ENCODE results near the gene ZNF385B.

Gene ZNF385B

DNA sequence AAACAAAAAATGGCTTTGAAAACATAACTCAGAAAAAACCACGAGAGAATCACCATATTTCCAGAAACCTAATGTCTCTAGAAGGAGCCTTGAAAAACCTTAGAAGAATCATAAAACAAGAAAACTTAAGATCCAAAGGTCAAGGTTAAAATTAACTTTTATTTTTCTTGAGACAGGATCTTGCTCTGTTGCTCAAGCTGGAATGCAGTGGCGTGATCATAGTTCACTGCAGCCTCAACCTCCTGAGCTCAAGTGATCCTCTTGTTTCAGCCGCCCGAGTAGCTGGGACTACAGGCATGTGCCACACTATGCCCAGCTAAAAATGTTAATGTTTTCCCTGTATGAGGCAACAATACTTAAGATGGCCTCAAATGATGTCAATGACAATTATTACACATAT is 342.6 kb downstream of the ZNF385B start:
- TF ChIP-seq FOXM1 (IDR thresholded peaks at IDR 0.05; ENCODE audit: borderline replicate concordance, low read depth), result no peak
- TF ChIP-seq YY1 (IDR thresholded peaks at IDR 0.05; ENCODE audit: low read depth), result no peak

DNA sequence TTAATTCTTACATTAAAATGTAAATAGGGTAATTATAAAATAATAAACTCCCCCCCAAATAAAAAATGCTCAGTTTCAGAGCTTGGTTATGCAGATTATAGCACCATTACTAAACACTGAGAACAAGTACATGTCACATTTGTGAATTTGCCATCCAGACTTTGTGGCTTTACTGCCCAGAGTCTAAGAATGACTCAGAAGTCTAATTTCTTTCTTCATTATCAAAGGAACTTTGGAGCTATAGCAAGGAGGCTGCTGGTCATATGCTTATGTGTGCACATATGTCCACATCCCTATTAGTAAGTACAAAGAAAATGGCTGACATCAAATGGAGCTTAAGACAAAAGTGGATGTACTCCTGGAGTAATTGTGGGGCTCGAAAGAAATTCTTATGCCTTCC is 348.2 kb downstream of the ZNF385B start:
- TF ChIP-seq NFIC (IDR thresholded peaks at IDR 0.05) (no peak), YY1 (IDR thresholded peaks at IDR 0.05; ENCODE audit: low read depth) (no peak), TCF12 (IDR thresholded peaks at IDR 0.05; ENCODE audit: low read depth) (no peak), CREB1 (IDR thresholded peaks at IDR 0.05; ENCODE audit: low read depth) (no peak)
- TF ChIP-seq, protein P1, sequence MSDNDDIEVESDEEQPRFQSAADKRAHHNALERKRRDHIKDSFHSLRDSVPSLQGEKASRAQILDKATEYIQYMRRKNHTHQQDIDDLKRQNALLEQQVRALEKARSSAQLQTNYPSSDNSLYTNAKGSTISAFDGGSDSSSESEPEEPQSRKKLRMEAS (IDR thresholded peaks at IDR 0.05), result no peak
- TF ChIP-seq, protein P2, sequence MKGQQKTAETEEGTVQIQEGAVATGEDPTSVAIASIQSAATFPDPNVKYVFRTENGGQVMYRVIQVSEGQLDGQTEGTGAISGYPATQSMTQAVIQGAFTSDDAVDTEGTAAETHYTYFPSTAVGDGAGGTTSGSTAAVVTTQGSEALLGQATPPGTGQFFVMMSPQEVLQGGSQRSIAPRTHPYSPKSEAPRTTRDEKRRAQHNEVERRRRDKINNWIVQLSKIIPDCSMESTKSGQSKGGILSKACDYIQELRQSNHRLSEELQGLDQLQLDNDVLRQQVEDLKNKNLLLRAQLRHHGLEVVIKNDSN (IDR thresholded peaks at IDR 0.05), result no peak

DNA sequence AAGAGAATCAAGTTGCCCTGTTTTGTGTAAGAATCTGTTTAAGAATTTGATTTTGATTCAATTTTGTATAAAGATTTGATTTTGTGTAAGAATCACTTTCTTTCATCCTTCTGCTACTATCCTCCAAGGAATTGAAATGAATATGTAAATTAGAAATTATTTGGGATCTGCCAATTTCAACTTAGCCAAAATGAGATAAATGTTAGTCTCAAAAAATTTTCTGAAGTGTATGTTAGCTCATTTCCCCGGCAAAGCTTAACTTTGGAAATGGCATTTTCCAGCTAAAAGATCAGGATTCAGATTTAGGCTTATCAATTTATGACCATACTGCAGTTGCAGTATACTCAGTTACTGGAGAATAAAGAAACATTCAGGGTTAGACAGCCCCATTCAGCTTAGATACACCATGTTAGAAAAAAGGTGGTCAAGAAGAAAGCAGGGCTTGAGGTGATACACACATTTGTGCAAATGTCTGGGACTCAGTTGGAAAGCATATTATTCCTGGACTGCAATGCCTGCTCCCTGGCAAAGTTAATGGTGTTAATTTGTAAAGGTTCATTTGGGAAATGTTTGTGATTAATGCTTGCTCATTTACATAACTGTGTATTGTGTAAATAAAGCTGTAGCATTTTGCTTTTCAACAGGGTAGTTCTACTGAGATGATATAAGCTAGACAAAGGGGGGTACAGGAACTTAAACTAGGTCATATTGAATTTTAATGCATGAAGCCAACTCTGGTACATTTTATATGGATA is 349.0 kb downstream of the ZNF385B start:
- TF ChIP-seq, protein P2 (IDR thresholded peaks at IDR 0.05), result no peak
- TF ChIP-seq ZBTB7A (IDR thresholded peaks at IDR 0.05; ENCODE audit: low read depth) (no peak), EP300 (IDR thresholded peaks at IDR 0.05; ENCODE audit: borderline replicate concordance) (no peak), TCF12 (IDR thresholded peaks at IDR 0.05; ENCODE audit: low read depth) (no peak), RAD21 (IDR thresholded peaks at IDR 0.05; ENCODE audit: low read depth) (no peak), NFIC (IDR thresholded peaks at IDR 0.05) (no peak), TAF1 (IDR thresholded peaks at IDR 0.05; ENCODE audit: low read depth) (no peak), EGR1 (IDR thresholded peaks at IDR 0.05) (no peak), TEAD4 (IDR thresholded peaks at IDR 0.05) (no peak)
- TF ChIP-seq, protein P1 (IDR thresholded peaks at IDR 0.05), result no peak

DNA sequence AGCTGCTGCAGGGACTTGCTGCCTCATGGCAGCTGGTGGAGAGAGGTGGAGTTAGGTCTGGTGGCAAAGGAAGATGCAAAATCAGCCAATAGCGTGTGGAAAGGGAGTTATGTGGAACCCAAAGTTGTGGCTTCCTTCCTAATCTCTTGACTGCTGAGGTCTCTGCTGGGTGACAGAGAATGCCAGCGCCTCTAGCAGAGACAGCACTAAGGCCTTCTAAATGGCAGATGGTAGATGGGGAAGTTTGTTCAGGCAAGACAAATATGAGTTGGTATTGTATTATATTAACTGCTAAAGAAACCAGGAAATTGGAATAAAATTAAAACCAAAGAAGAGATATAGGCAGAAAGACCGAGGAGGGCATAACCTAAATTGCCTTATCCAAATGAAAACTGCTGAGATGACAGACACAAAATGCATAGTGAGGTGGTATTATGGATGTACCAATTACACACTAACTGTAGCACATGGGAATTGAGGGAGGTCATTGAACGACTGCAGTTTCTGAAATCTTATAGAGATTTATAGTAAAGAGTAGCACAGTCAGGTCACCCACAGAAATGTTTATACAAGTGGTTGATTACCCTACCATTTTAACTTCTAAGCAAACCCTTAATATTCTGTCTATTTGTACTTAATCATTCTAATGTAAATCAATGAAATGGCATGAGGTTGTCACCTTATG is 350.2 kb downstream of the ZNF385B start:
- TF ChIP-seq RAD21 (IDR thresholded peaks at IDR 0.05; ENCODE audit: low read depth), result no peak
- TF ChIP-seq, protein P3, sequence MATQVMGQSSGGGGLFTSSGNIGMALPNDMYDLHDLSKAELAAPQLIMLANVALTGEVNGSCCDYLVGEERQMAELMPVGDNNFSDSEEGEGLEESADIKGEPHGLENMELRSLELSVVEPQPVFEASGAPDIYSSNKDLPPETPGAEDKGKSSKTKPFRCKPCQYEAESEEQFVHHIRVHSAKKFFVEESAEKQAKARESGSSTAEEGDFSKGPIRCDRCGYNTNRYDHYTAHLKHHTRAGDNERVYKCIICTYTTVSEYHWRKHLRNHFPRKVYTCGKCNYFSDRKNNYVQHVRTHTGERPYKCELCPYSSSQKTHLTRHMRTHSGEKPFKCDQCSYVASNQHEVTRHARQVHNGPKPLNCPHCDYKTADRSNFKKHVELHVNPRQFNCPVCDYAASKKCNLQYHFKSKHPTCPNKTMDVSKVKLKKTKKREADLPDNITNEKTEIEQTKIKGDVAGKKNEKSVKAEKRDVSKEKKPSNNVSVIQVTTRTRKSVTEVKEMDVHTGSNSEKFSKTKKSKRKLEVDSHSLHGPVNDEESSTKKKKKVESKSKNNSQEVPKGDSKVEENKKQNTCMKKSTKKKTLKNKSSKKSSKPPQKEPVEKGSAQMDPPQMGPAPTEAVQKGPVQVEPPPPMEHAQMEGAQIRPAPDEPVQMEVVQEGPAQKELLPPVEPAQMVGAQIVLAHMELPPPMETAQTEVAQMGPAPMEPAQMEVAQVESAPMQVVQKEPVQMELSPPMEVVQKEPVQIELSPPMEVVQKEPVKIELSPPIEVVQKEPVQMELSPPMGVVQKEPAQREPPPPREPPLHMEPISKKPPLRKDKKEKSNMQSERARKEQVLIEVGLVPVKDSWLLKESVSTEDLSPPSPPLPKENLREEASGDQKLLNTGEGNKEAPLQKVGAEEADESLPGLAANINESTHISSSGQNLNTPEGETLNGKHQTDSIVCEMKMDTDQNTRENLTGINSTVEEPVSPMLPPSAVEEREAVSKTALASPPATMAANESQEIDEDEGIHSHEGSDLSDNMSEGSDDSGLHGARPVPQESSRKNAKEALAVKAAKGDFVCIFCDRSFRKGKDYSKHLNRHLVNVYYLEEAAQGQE (IDR thresholded peaks at IDR 0.05; ENCODE audit: low read depth), result no peak
- TF ChIP-seq CREB1 (IDR thresholded peaks at IDR 0.05; ENCODE audit: low read depth), result no peak
- no peak for TF ChIP-seq ZBTB7A (IDR thresholded peaks at IDR 0.05; ENCODE audit: low read depth)
- TF ChIP-seq TAF1 (IDR thresholded peaks at IDR 0.05; ENCODE audit: low read depth), result no peak
- no peak for TF ChIP-seq TCF12 (IDR thresholded peaks at IDR 0.05; ENCODE audit: low read depth)
- TF ChIP-seq CEBPB (IDR thresholded peaks at IDR 0.05), result no peak
- TF ChIP-seq EP300 (IDR thresholded peaks at IDR 0.05; ENCODE audit: borderline replicate concordance), result no peak

DNA sequence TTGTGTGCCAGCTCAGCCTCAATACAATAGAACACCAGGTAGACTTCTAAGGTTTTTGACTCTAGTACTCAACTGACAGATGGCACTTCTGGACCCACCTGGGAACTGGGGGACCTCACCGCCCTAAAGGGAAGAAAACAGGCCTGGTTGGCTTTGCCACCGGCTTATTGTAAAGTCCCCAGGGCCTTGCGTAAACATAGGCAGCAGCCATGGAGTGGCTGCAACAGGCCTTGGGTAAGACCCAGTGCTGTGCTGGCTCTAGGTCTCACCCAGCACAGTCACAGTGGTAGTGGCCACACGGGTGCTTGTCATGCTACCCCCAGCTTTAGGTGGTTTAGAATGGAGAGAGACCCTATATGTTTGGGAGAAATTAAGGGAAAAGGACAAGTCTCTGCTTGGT is 366.1 kb downstream of the ZNF385B start:
- TF ChIP-seq TEAD4 (IDR thresholded peaks at IDR 0.05), result no peak
- no peak for TF ChIP-seq TCF12 (IDR thresholded peaks at IDR 0.05; ENCODE audit: low read depth)
- no peak for TF ChIP-seq ZBTB7A (IDR thresholded peaks at IDR 0.05; ENCODE audit: low read depth)
- TF ChIP-seq CEBPB (IDR thresholded peaks at IDR 0.05), result no peak
- no peak for TF ChIP-seq RAD21 (IDR thresholded peaks at IDR 0.05; ENCODE audit: low read depth)
- TF ChIP-seq CREB1 (IDR thresholded peaks at IDR 0.05; ENCODE audit: low read depth), result no peak
- TF ChIP-seq, protein P3 (IDR thresholded peaks at IDR 0.05; ENCODE audit: low read depth), result no peak
- TF ChIP-seq EP300 (IDR thresholded peaks at IDR 0.05; ENCODE audit: borderline replicate concordance), result no peak
- TF ChIP-seq NFIC (IDR thresholded peaks at IDR 0.05), result no peak
- TF ChIP-seq EGR1 (IDR thresholded peaks at IDR 0.05), result no peak
- TF ChIP-seq, protein P2 (IDR thresholded peaks at IDR 0.05), result no peak
- no peak for TF ChIP-seq FOXM1 (IDR thresholded peaks at IDR 0.05; ENCODE audit: borderline replicate concordance, low read depth)
- no peak for TF ChIP-seq TAF1 (IDR thresholded peaks at IDR 0.05; ENCODE audit: low read depth)
- no peak for TF ChIP-seq YY1 (IDR thresholded peaks at IDR 0.05; ENCODE audit: low read depth)

Data from Ishikawa (cell line).